ENCODE results near the gene SGMS2.

Gene SGMS2

DNA sequence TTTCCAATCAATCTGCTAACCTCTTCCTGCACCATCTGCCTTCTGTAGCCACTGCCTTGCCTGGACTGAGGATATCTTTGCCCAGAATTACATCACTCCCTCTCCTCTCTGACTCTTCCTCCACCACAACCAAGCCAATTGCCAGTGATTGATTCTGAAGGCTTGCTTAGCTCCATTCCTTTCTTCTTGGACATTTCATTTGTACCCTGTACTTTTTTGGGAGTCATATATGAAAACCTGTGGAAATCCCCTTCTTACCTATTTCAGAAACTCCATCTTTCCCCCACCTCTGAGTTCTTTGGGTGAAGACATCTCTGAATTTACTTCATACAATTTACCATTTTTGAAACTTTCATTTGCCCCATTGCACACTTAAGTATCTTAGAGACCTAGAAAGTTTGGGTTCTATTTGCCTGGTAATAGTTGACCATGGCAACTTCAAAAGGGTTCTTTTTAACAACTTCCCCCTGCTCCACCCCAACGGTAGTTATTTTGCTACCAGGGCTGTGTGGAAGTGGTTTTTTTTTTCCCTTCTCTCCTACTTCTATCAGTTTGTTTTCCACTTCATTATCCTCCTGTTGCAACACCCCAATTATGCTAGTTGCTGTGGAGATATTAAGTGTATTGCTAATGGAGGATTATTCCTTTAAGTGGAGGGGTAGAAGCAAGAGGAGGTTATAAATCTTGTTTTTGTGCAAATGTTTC lies 14.3 kb downstream of the SGMS2 start:
- Mint-ChIP-seq H3K27ac (no peak overlapping the region), H3K4me1 (no peaks in the 10 kb centered on the region), H3K36me3 (no peaks in the 10 kb centered on the region), H3K9me3 (peaks cover 3% of the 10 kb centered on the region), H3K4me3 (no peak overlapping the region), H3K27me3 (peaks cover 8% of the 10 kb centered on the region)
- no peak for DNase-seq (ENCODE audit: low spot score in 2 of 2)
- no peak for ATAC-seq (ENCODE audit: low read depth)

GRCh38 chr4:107843391-107843790 lies 18.7 kb downstream of the SGMS2 start:
- DNase-seq (ENCODE audit: low spot score in 2 of 2), result no peak
- Mint-ChIP-seq H3K4me1 (no peaks in the 10 kb centered on the region), H3K27me3 (peaks cover 11% of the 10 kb centered on the region), H3K4me3 (no peak overlapping the region), H3K27ac (no peak overlapping the region), H3K9me3 (peaks cover 6% of the 10 kb centered on the region), H3K36me3 (peaks cover 2% of the 10 kb centered on the region)
- ATAC-seq (ENCODE audit: low read depth), result no peak

DNA sequence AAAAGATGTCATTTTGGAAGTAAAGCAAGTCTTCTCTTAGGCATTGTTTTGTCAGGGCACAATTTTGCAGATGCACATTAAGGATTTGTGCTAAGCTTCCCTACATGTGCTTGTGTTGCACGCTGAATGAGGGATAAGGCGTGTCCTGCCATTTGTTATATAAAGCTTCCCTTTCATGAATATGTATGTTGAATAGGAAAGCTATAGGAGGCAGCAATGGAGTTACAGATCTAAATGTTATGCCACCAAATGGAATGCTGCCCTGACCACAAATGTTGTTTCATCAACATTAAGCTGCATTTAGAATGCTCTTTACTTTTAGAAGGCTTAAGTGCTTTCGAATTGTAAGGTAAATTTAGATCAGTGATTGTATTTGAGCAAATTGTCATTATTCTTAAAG lies 20.9 kb downstream of the SGMS2 start:
- Mint-ChIP-seq H3K27me3 (peaks cover 11% of the 10 kb centered on the region), H3K9me3 (peaks cover 6% of the 10 kb centered on the region), H3K4me3 (no peak overlapping the region), H3K4me1 (no peaks in the 10 kb centered on the region), H3K27ac (no peak overlapping the region), H3K36me3 (peaks cover 2% of the 10 kb centered on the region)
- ATAC-seq (ENCODE audit: low read depth) (no peak), DNase-seq (ENCODE audit: low spot score in 2 of 2) (no peak)

GRCh38 chr4:107850438-107850837 lies 25.7 kb downstream of the SGMS2 start:
- H3K4me1 Mint-ChIP-seq, result no peaks in the 10 kb centered on the region
- DNase-seq (ENCODE audit: low spot score in 2 of 2) (no peak), ATAC-seq (ENCODE audit: low read depth) (no peak)
- H3K27me3 Mint-ChIP-seq, result peaks cover 3% of the 10 kb centered on the region
- peaks cover 2% of the 10 kb centered on the region for H3K36me3 Mint-ChIP-seq
- no peak overlapping the region for H3K27ac Mint-ChIP-seq
- peaks cover 2% of the 10 kb centered on the region for H3K9me3 Mint-ChIP-seq
- H3K4me3 Mint-ChIP-seq, result no peak overlapping the region

GRCh38 chr4:107853444-107854355 lies 29.0 kb downstream of the SGMS2 start:
- Mint-ChIP-seq H3K4me3 (no peak overlapping the region), H3K4me1 (no peaks in the 10 kb centered on the region), H3K27ac (no peak overlapping the region), H3K9me3 (no peaks in the 10 kb centered on the region), H3K27me3 (peaks cover 13% of the 10 kb centered on the region), H3K36me3 (no peaks in the 10 kb centered on the region)
- DNase-seq (ENCODE audit: low spot score in 2 of 2) (no peak), ATAC-seq (ENCODE audit: low read depth) (no peak)

- DNase-seq (ENCODE audit: low spot score in 2 of 2) (no peak), ATAC-seq (ENCODE audit: low read depth) (no peak)
- peaks cover 13% of the 10 kb centered on the region for H3K27me3 Mint-ChIP-seq
- no peaks in the 10 kb centered on the region for H3K4me1 Mint-ChIP-seq
- H3K4me3 Mint-ChIP-seq, result no peak overlapping the region
- no peaks in the 10 kb centered on the region for H3K9me3 Mint-ChIP-seq
- H3K36me3 Mint-ChIP-seq, result no peaks in the 10 kb centered on the region
- H3K27ac Mint-ChIP-seq, result no peak overlapping the region
Observed at GRCh38 chr4:107854356-107855022, 29.8 kb downstream of the SGMS2 start.

DNA sequence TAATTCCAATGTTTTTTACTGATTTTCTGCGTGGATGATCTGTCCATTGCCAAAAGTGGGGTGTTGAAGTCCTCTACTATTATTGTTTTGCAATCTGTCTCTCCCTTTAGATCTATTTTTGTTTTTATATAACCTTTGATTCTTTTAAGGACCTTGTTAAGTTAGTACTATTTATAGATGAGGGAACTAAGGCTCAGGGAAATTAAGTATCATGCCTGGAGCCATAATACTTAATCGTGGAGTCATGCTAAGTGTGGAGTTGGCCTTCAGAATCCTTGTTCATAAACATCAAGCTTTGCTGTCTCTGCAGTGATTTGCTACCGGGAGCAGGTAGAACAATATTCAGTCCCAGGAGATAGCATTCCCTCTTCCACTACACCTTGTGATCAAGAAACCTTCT lies 31.0 kb downstream of the SGMS2 start:
- ATAC-seq (ENCODE audit: low read depth) (no peak), DNase-seq (ENCODE audit: low spot score in 2 of 2) (no peak)
- no peaks in the 10 kb centered on the region for H3K36me3 Mint-ChIP-seq
- peaks cover 11% of the 10 kb centered on the region for H3K27me3 Mint-ChIP-seq
- no peaks in the 10 kb centered on the region for H3K9me3 Mint-ChIP-seq
- H3K27ac Mint-ChIP-seq, result no peak overlapping the region
- no peaks in the 10 kb centered on the region for H3K4me1 Mint-ChIP-seq
- no peak overlapping the region for H3K4me3 Mint-ChIP-seq

DNA sequence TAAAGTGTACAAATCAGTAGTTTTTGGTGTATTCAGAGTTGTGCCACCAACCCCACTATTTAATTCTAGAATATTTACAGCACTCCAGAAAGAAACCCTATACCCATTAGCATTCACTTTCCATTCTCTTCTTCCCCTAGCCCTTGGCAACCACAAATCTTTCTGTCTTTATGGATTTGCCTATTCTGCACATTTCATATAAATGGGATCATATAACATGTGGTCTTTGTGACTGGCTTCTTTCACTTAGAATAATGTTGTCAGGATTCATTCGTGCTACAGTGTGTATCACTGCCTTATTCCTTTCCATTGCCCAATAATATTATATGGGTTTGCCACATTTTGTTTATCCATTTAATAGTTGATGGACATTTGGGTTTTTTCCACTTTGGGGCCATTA lies 32.2 kb downstream of the SGMS2 start:
- H3K36me3 Mint-ChIP-seq, result no peaks in the 10 kb centered on the region
- no peak overlapping the region for H3K4me3 Mint-ChIP-seq
- DNase-seq (ENCODE audit: low spot score in 2 of 2) (no peak), ATAC-seq (ENCODE audit: low read depth) (no peak)
- no peaks in the 10 kb centered on the region for H3K9me3 Mint-ChIP-seq
- H3K27ac Mint-ChIP-seq, result no peak overlapping the region
- no peaks in the 10 kb centered on the region for H3K4me1 Mint-ChIP-seq
- peaks cover 13% of the 10 kb centered on the region for H3K27me3 Mint-ChIP-seq

GRCh38 chr4:107857741-107858140 lies 33.0 kb downstream of the SGMS2 start:
- no peak for ATAC-seq (ENCODE audit: low read depth)
- no peaks in the 10 kb centered on the region for H3K4me1 Mint-ChIP-seq
- no peaks in the 10 kb centered on the region for H3K9me3 Mint-ChIP-seq
- no peak for DNase-seq (ENCODE audit: low spot score in 2 of 2)
- H3K27me3 Mint-ChIP-seq, result peaks cover 16% of the 10 kb centered on the region
- H3K27ac Mint-ChIP-seq, result no peak overlapping the region
- no peaks in the 10 kb centered on the region for H3K36me3 Mint-ChIP-seq
- H3K4me3 Mint-ChIP-seq, result no peak overlapping the region

- no peaks in the 10 kb centered on the region for H3K9me3 Mint-ChIP-seq
- no peaks in the 10 kb centered on the region for H3K36me3 Mint-ChIP-seq
- DNase-seq (ENCODE audit: low spot score in 2 of 2), result no peak
- H3K27me3 Mint-ChIP-seq, result peaks cover 20% of the 10 kb centered on the region
- no peak for ATAC-seq (ENCODE audit: low read depth)
- H3K4me3 Mint-ChIP-seq, result no peak overlapping the region
- H3K27ac Mint-ChIP-seq, result no peak overlapping the region
- no peaks in the 10 kb centered on the region for H3K4me1 Mint-ChIP-seq
Observed at GRCh38 chr4:107858158-107858742, 33.5 kb downstream of the SGMS2 start.

GRCh38 chr4:107862658-107863057 lies 37.9 kb downstream of the SGMS2 start:
- no peak overlapping the region for H3K4me3 Mint-ChIP-seq
- H3K27ac Mint-ChIP-seq, result no peak overlapping the region

DNA sequence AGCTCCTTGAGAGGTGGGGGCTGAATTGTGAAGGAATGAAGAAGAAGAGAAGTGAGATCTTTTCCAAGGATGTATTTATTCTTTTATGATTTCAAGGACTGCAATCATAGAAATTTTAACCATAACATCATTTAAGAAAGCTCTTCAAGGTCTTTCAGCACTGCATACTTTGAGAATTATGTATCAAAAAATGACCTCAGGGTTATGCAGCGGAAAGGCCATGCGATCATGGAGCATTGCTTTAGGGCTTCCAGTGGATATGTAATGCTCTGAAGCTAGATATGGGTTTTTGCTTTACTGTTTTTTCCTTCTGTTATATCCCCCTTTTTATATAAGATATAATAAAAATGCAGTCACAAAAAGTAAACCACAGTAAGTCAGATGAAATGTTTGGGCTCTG lies 38.7 kb downstream of the SGMS2 start:
- no peak overlapping the region for H3K4me3 Mint-ChIP-seq
- no peaks in the 10 kb centered on the region for H3K9me3 Mint-ChIP-seq
- H3K4me1 Mint-ChIP-seq, result no peaks in the 10 kb centered on the region
- ATAC-seq (ENCODE audit: low read depth) (no peak), DNase-seq (ENCODE audit: low spot score in 2 of 2) (no peak)
- H3K36me3 Mint-ChIP-seq, result no peaks in the 10 kb centered on the region
- peaks cover 10% of the 10 kb centered on the region for H3K27me3 Mint-ChIP-seq
- no peak overlapping the region for H3K27ac Mint-ChIP-seq

More at GRCh38 chr4:107862658-107863057, 37.9 kb downstream of the SGMS2 start:
- Mint-ChIP-seq H3K4me1 (no peaks in the 10 kb centered on the region), H3K36me3 (no peaks in the 10 kb centered on the region), H3K27me3 (peaks cover 16% of the 10 kb centered on the region), H3K9me3 (no peaks in the 10 kb centered on the region)
- no peak for DNase-seq (ENCODE audit: low spot score in 2 of 2)
- no peak for ATAC-seq (ENCODE audit: low read depth)

DNA sequence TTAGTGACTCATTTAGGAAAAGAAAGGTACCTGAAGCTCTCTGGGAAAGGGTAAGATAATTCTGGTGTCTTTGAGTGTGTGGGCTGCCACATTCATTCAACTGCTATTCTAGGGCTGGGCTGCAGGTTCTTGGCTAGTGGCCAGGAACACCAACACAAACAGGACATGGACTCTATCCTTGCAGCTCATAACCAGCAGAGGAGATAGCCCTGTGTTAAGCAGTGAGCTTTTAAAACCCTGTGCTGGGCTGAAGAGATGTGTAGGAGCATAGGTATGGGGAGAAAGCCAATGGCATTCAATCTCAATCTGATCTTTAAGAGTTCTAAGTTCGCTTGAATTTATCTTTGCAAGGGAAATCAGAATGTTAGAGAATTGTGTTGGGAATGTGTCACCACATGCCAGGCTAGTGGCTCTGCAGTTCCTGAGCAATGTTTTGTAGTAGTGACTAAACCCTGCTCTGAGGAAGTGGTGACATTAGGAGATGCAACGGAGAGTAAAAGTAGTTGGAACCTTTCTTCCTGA lies 39.2 kb downstream of the SGMS2 start:
- no peak for DNase-seq (ENCODE audit: low spot score in 2 of 2)
- H3K4me3 Mint-ChIP-seq, result no peak overlapping the region

DNA sequence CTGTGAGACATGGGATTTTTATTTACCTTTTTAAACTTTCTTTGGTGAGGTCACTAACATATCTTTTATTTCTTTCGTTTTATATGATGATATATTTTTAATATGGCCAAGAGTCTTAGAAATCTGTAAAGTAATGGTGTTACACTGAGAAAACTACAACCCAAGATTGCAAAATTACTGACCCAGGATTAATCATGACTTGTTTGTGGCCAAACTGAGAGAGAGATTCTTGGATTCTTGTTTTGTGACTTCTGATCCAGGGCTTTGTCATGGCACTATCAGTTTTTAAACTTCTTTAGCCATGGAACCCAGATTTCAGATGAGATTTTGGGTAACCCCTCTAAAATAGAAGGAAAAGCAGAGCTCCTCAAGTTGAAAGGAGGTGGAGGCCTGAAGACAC lies 42.0 kb downstream of the SGMS2 start:
- no peak for ATAC-seq (ENCODE audit: low read depth)
- H3K4me3 Mint-ChIP-seq, result no peak overlapping the region
- peaks cover 7% of the 10 kb centered on the region for H3K27me3 Mint-ChIP-seq
- H3K27ac Mint-ChIP-seq, result no peak overlapping the region
- H3K4me1 Mint-ChIP-seq, result no peaks in the 10 kb centered on the region
- H3K9me3 Mint-ChIP-seq, result no peaks in the 10 kb centered on the region
- no peaks in the 10 kb centered on the region for H3K36me3 Mint-ChIP-seq
- DNase-seq (ENCODE audit: low spot score in 2 of 2), result no peak

More for the DNA sequence above, 39.2 kb downstream of the SGMS2 start:
- Mint-ChIP-seq H3K27me3 (peaks cover 9% of the 10 kb centered on the region), H3K36me3 (no peaks in the 10 kb centered on the region), H3K4me1 (no peaks in the 10 kb centered on the region), H3K27ac (no peak overlapping the region), H3K9me3 (no peaks in the 10 kb centered on the region)
- ATAC-seq (ENCODE audit: low read depth), result no peak

Measured in memory B cell (primary cell).